ENCODE results near the gene GGTA1. TPM values are rescaled to one million over a fixed set of nuclear protein-coding genes. Genes with fewer than 3 reads are reported as not detected.

The GGTA1 gene
- not detected for total RNA-seq
- not detected for polyA plus RNA-seq

DNA sequence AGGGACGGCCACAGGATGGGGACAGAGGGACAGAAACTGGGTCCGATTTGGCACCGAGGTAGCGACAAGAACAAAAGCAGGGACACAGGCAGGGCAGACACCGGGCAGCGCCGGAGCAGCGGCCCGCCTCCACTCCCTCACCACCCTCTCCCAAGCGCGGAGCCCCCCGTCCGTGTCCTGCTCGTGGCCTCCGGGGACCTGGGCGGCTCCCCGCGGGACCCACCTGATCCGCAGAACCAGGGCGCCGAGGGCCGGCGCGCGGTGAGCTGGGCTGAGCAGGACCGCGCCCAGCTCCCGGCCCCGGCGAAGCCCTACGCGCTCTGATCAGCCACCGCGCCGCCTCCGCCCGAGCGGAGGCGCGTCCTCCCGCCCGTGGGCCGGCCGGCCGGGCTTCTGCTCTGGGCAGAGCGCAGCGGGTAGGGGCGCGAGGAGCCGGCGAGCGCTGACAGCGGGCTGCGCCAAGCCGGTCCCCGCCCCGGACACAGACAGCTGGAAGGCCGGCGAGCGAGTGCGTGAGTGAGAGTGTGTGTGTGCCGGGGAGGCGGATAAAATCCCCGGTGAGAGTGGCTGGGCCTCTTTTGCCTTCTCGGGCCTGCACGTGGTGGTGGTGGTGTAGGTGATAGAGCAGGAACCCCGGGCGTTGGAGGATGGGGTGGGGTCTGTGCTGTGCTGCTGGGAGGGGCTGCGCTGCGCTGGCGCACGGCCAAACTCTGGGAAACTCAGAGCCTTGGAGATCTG lies at the start of gene GGTA1:
Gene GGTA1 (minus strand): TSS at position 418 of the 738 bp plus-strand sequence. CDS start 31,922 bp downstream, outside the sequence.
- DNase-seq = peak in 1 of 5 donors; percentile 1
- Mint-ChIP-seq H3K9me3 (peaks cover 2 to 11% (median 6%) of the 10 kb centered on the region in 8 donors), H3K27ac (peak within 1 kb of the TSS in 1 of 7 donors; percentile 18), H3K4me3 (peak within 1 kb of the TSS; percentile 72 to 93 (median 82)), H3K27me3 (peaks cover 50 to 53% of the 10 kb centered on the region in 2 donors), H3K4me1 (peaks cover 11 to 26% (median 18%) of the 10 kb centered on the region in 4 donors), H3K36me3 (peaks cover 0 to 12% of the 10 kb centered on the region in 2 donors)
- intact Hi-C loops (cut with micrococcal nuclease) = no loop called here
- no peaks in the 10 kb centered on the region for H3K9me3 ChIP-seq (ENCODE audit: control insufficient read depth in 1 of 2, low read length in 2 of 2)
- no peak within 1 kb of the TSS for H3K27ac ChIP-seq (ENCODE audit: low read depth, low read length)
- peak within 1 kb of the TSS in 1 of 2 donors; percentile 14 for H3K4me3 ChIP-seq (ENCODE audit: low read length in 2 of 2)
- no peaks in the 10 kb centered on the region for H3K36me3 ChIP-seq (ENCODE audit: insufficient read depth, low read length)
- ChIA-PET CTCF (ENCODE audit: partially characterized antibody) (no interaction called here), POLR2A (ENCODE audit: partially characterized antibody) (no interaction called here)
- H3K27me3 ChIP-seq (ENCODE audit: insufficient read depth, low read length) = peaks cover 12% of the 10 kb centered on the region
- H3K4me1 ChIP-seq (ENCODE audit: insufficient read depth, low read length) = peaks cover 21% of the 10 kb centered on the region

DNA sequence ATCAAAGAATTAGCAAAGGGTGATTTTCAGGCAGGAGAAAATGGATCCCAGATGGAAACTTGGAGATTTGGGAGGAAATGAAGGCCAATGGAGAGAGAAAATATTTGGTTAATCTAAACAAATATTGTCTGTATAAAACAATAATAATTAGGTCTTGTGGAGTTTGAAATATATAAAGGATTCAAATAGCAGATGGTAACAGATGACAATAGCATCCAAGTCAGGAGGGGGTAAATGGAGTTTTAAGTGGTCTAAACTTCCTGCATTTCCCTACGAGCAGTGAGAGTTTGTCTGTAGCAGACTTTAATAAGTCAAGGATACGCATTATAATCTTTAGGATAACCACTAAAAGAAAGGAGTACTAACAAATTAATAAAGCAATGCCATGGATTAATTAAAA lies 49.0 kb upstream of the GGTA1 start:
- Mint-ChIP-seq H3K27ac (no peak overlapping the region), H3K4me1 (peaks cover 0 to 9% (median 5%) of the 10 kb centered on the region in 4 donors), H3K36me3 (no peaks in the 10 kb centered on the region), H3K9me3 (peaks cover 0 to 2% (median 0%) of the 10 kb centered on the region in 8 donors), H3K27me3 (peaks cover 8 to 14% of the 10 kb centered on the region in 2 donors), H3K4me3 (no peak overlapping the region)
- Histone ChIP-seq H3K4me3 (ENCODE audit: low read length in 2 of 2) (no peak overlapping the region), H3K36me3 (ENCODE audit: insufficient read depth, low read length) (no peaks in the 10 kb centered on the region), H3K27me3 (ENCODE audit: insufficient read depth, low read length) (no peaks in the 10 kb centered on the region), H3K4me1 (ENCODE audit: insufficient read depth, low read length) (peaks cover 10% of the 10 kb centered on the region), H3K9me3 (ENCODE audit: control insufficient read depth in 1 of 2, low read length in 2 of 2) (no peaks in the 10 kb centered on the region), H3K27ac (ENCODE audit: low read depth, low read length) (no peak overlapping the region)
- no peak for DNase-seq
- CTCF ChIA-PET (ENCODE audit: partially characterized antibody) = no interaction called here
- intact Hi-C loops (cut with micrococcal nuclease) = loop anchor here (5.0 kb wide), 1 partner anchor 1264 kb away; no protein-coding TSS in a partner anchor
- POLR2A ChIA-PET (ENCODE audit: partially characterized antibody) = no interaction called here

DNA sequence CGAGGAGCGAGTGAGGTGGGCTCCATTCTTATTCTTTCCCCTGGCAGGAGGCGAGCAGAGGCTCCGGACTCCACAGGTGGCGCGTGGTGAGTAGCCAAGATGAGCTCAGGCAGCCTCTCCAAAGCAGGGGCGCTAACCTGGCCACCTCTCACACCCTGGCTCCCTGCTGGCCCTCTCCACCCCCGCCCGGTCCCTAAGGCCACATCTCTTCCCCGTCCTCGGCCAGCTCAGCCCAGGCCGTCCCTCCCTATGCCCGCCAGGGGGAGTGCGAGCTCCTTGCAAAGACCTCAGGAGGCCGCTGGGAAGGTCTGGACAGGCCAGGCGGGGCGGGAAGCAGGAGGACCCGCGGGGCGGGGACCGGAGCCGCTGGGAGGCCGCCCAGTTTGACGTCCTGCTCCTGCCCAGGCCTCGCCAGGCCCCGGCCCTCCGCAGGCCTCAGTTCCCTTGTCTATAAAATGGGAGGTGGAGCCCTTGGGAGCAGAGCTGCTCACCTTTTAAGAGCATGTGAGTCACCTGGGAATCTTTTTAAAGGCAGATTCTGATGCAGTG lies 46.3 kb upstream of the GGTA1 start:
- intact Hi-C loops (cut with micrococcal nuclease) = loop anchor here (1.0 to 5.0 kb wide), 2 partner anchors 446 to 1266 kb away; no protein-coding TSS in a partner anchor
- Mint-ChIP-seq H3K4me1 (peaks cover 0 to 5% (median 3%) of the 10 kb centered on the region in 4 donors), H3K4me3 (no peak overlapping the region), H3K9me3 (no peaks in the 10 kb centered on the region), H3K36me3 (no peaks in the 10 kb centered on the region), H3K27me3 (peaks cover 6 to 9% of the 10 kb centered on the region in 2 donors), H3K27ac (no peak overlapping the region)
- Histone ChIP-seq H3K4me3 (ENCODE audit: low read length in 2 of 2) (no peak overlapping the region), H3K36me3 (ENCODE audit: insufficient read depth, low read length) (no peaks in the 10 kb centered on the region), H3K9me3 (ENCODE audit: control insufficient read depth in 1 of 2, low read length in 2 of 2) (no peaks in the 10 kb centered on the region), H3K27ac (ENCODE audit: low read depth, low read length) (no peak overlapping the region), H3K4me1 (ENCODE audit: insufficient read depth, low read length) (peaks cover 10% of the 10 kb centered on the region), H3K27me3 (ENCODE audit: insufficient read depth, low read length) (no peaks in the 10 kb centered on the region)
- ChIA-PET CTCF (ENCODE audit: partially characterized antibody) (interaction anchor here (0.8 to 2.8 kb wide), 9 partner anchors 9 to 1264 kb away, joined by 3 to 19 read pairs (median 5); no protein-coding TSS in a partner anchor), POLR2A (ENCODE audit: partially characterized antibody) (no interaction called here)
- peak; percentile 25 to 54 (median 41) for DNase-seq

DNA sequence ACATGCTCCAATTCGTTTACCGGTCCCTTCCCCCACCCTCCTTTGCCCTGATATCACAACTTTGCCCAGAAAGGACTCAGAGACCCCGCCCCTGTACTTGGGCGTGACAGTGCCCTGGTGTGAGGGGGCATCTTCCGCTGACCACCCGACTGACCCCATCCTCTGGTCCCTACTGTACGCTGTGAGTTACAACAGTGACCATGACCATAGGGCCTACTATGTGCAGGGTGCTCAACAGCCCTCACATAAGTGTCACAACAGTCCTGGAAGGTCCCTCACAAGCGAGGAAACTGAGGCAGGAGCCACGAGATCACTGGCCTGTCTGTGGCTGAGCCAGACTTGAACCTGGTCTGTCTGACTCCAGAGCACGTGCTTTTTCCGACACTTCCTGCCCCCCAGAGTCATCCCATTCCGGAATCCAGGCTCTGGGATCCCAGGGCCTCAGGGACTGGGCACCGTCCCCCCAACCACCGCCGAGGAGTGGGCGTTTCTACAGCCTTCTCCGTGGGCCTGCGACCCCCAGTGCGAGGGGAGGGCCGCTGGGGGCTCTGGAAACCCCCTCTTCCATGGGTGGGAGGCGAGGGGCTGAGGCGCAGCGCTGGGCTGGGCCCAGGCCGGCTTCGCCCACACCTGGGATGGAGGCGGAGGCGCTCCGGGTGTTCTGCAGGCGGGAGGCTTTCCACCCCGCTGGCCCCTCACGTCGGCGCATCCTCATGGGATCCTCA lies 45.7 kb upstream of the GGTA1 start:
- ChIA-PET CTCF (ENCODE audit: partially characterized antibody) (interaction anchor here (0.7 to 2.8 kb wide), 9 partner anchors 9 to 451 kb away, joined by 3 to 19 read pairs (median 5); no protein-coding TSS in a partner anchor), POLR2A (ENCODE audit: partially characterized antibody) (no interaction called here)
- Mint-ChIP-seq H3K4me1 (peaks cover 0 to 3% (median under 1%) of the 10 kb centered on the region in 4 donors), H3K4me3 (no peak overlapping the region), H3K27me3 (peaks cover 5 to 9% of the 10 kb centered on the region in 2 donors), H3K9me3 (no peaks in the 10 kb centered on the region), H3K36me3 (no peaks in the 10 kb centered on the region), H3K27ac (no peak overlapping the region)
- Histone ChIP-seq H3K27ac (ENCODE audit: low read depth, low read length) (no peak overlapping the region), H3K4me1 (ENCODE audit: insufficient read depth, low read length) (peaks cover 6% of the 10 kb centered on the region), H3K27me3 (ENCODE audit: insufficient read depth, low read length) (no peaks in the 10 kb centered on the region), H3K9me3 (ENCODE audit: control insufficient read depth in 1 of 2, low read length in 2 of 2) (no peaks in the 10 kb centered on the region), H3K4me3 (ENCODE audit: low read length in 2 of 2) (no peak overlapping the region), H3K36me3 (ENCODE audit: insufficient read depth, low read length) (no peaks in the 10 kb centered on the region)
- no peak for DNase-seq
- intact Hi-C loops (cut with micrococcal nuclease) = loop anchor here (5.0 kb wide), 1 partner anchor 1267 kb away; no protein-coding TSS in a partner anchor

DNA sequence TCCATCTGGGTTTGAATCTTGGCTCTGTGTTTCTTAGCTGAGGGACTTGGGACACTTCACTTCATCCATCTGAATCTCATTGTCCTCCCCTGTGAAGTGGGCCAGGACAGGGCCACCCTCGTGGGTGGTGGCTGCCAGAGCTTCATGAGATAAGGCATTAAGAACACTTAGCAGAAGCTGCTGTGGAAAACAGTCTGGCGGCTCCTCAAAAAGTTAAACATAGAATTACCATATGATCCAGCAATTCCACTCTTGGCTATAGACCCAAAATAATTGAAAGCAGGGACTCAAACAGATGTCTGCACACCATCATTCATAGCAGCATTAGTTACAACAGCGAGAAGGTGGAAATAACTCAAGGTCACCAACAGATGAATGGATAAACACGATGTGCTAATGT lies 42.4 kb upstream of the GGTA1 start:
- Histone ChIP-seq H3K4me3 (ENCODE audit: low read length in 2 of 2) (no peak overlapping the region), H3K4me1 (ENCODE audit: insufficient read depth, low read length) (peaks cover 4% of the 10 kb centered on the region), H3K27ac (ENCODE audit: low read depth, low read length) (no peak overlapping the region), H3K27me3 (ENCODE audit: insufficient read depth, low read length) (no peaks in the 10 kb centered on the region), H3K9me3 (ENCODE audit: control insufficient read depth in 1 of 2, low read length in 2 of 2) (no peaks in the 10 kb centered on the region), H3K36me3 (ENCODE audit: insufficient read depth, low read length) (no peaks in the 10 kb centered on the region)
- ChIA-PET POLR2A (ENCODE audit: partially characterized antibody) (no interaction called here), CTCF (ENCODE audit: partially characterized antibody) (interaction anchor here (1.4 kb wide), 1 partner anchor 8 kb away, joined by 5 read pairs; no protein-coding TSS in a partner anchor)
- no peak for DNase-seq
- Mint-ChIP-seq H3K36me3 (no peaks in the 10 kb centered on the region), H3K27me3 (peaks cover 3 to 8% of the 10 kb centered on the region in 2 donors), H3K4me1 (no peaks in the 10 kb centered on the region), H3K4me3 (no peak overlapping the region), H3K9me3 (peaks cover 0 to 1% (median 0%) of the 10 kb centered on the region in 8 donors), H3K27ac (no peak overlapping the region)
- intact Hi-C loops (cut with micrococcal nuclease) = no loop called here

DNA sequence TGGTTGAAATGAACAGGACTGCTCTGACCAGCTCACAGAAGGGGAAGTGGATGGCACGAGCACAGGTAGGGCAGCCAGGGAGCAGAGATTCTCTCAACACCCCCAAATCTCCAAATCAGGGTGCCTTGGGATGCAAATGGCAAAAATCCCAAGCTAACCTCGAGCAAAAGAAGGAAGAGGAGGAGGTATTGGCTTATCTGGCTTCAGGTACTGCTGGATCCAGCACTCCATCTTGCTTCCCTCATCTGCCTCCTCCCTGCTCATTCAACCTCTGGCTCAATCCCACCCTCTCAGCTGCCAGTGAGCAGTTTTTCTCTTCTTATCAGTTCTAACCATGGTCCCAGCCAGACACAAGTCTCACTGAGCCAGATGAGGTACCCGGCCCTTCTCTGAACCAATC lies 41.6 kb upstream of the GGTA1 start:
- CTCF ChIA-PET (ENCODE audit: partially characterized antibody) = interaction anchor here (1.4 kb wide), 1 partner anchor 9 kb away, joined by 5 read pairs; no protein-coding TSS in a partner anchor
- H3K4me3 Mint-ChIP-seq = no peak overlapping the region
- peaks cover 0 to 1% (median 0%) of the 10 kb centered on the region in 8 donors for H3K9me3 Mint-ChIP-seq
- H3K27ac Mint-ChIP-seq = no peak overlapping the region
- no peaks in the 10 kb centered on the region for H3K4me1 Mint-ChIP-seq
- POLR2A ChIA-PET (ENCODE audit: partially characterized antibody) = no interaction called here
- H3K27me3 ChIP-seq (ENCODE audit: insufficient read depth, low read length) = no peaks in the 10 kb centered on the region
- H3K9me3 ChIP-seq (ENCODE audit: control insufficient read depth in 1 of 2, low read length in 2 of 2) = no peaks in the 10 kb centered on the region
- intact Hi-C loops (cut with micrococcal nuclease) = no loop called here
- H3K27ac ChIP-seq (ENCODE audit: low read depth, low read length) = no peak overlapping the region
- no peak overlapping the region for H3K4me3 ChIP-seq (ENCODE audit: low read length in 2 of 2)
- H3K4me1 ChIP-seq (ENCODE audit: insufficient read depth, low read length) = peaks cover 4% of the 10 kb centered on the region
- H3K36me3 ChIP-seq (ENCODE audit: insufficient read depth, low read length) = no peaks in the 10 kb centered on the region
- no peaks in the 10 kb centered on the region for H3K36me3 Mint-ChIP-seq
- DNase-seq = no peak
- H3K27me3 Mint-ChIP-seq = peaks cover 3 to 5% of the 10 kb centered on the region in 2 donors

DNA sequence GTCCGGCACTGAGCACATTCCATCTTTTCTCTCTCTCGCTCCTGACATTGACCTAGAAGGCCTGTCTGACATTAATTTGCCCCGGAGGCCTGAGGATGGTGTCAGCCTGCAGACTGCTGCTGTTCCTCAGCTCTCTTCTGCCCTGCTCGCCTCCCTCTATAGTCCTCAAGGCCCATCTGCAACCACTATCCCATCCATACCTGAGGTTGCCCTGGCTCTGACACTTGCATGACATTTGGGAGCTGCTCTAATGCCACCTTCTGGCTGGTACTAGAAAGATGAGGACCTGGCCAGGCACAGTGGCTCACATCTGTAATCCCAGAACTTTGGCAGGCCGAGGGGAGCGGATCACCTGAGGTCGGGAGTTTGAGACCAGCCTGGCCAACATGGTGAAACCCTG lies 38.6 kb upstream of the GGTA1 start:
- CTCF ChIA-PET (ENCODE audit: partially characterized antibody) = no interaction called here
- Histone ChIP-seq H3K27ac (ENCODE audit: low read depth, low read length) (no peak overlapping the region), H3K4me3 (ENCODE audit: low read length in 2 of 2) (no peak overlapping the region), H3K36me3 (ENCODE audit: insufficient read depth, low read length) (no peaks in the 10 kb centered on the region), H3K27me3 (ENCODE audit: insufficient read depth, low read length) (no peaks in the 10 kb centered on the region), H3K9me3 (ENCODE audit: control insufficient read depth in 1 of 2, low read length in 2 of 2) (no peaks in the 10 kb centered on the region), H3K4me1 (ENCODE audit: insufficient read depth, low read length) (no peaks in the 10 kb centered on the region)
- Mint-ChIP-seq H3K4me3 (no peak overlapping the region), H3K27me3 (peaks cover 4 to 5% of the 10 kb centered on the region in 2 donors), H3K9me3 (peaks cover 0 to 1% (median 0%) of the 10 kb centered on the region in 8 donors), H3K36me3 (no peaks in the 10 kb centered on the region), H3K27ac (no peak overlapping the region), H3K4me1 (no peaks in the 10 kb centered on the region)
- DNase-seq = no peak
- POLR2A ChIA-PET (ENCODE audit: partially characterized antibody) = no interaction called here
- intact Hi-C loops (cut with micrococcal nuclease) = no loop called here

All from CD4-positive, alpha-beta memory T cell (primary cell).